ENCODE results near the gene PIAS1. TPM values are rescaled to one million over a fixed set of nuclear protein-coding genes. Genes with fewer than 3 reads are reported as not detected.

The PIAS1 gene
- total RNA-seq, 2 donors from 2014 or later: 43.1 to 59.2 TPM

- peak; percentile 52 for DNase-seq (ENCODE audit: low spot score)
- intact Hi-C loops (cut with DNase I): no loop called here
Measured at GRCh38 chr15:68235022-68235421, 180.9 kb downstream of the PIAS1 start.

- DNase-seq (ENCODE audit: low spot score): no peak
- intact Hi-C loops (cut with DNase I): no loop called here
Measured at GRCh38 chr15:68239025-68239424, 184.9 kb downstream of the PIAS1 start.

GRCh38 chr15:68241088-68241935 lies 187.2 kb downstream of the PIAS1 start:
- DNase-seq (ENCODE audit: low spot score): no peak
- intact Hi-C loops (cut with DNase I): no loop called here

Other genes with a start within 250 kb of the PIAS1 start
- under 1 TPM; 0.51 to 0.76 TPM for gene SKOR1, start 228.8 kb upstream of the PIAS1 start, total RNA-seq
- gene RNU6-1, start 214.3 kb upstream of the PIAS1 start, total RNA-seq: not detected
- 1 to 10 TPM; 5.7 to 8.4 TPM for gene CALML4, start 151.0 kb downstream of the PIAS1 start, total RNA-seq
- gene CLN6, start 175.4 kb downstream of the PIAS1 start, total RNA-seq: 10 to 100 TPM; 14.9 TPM
- 100 to 1,000 TPM in 1 of 2 donors, 10 to 100 TPM in 1; 98.5 to 138 TPM for gene FEM1B, start 223.4 kb downstream of the PIAS1 start, total RNA-seq